Endothelial cell of umbilical vein (primary cell): ENCODE measurements around the gene RPL23.

Source experiments
- CTCF ChIP-seq, 2 donors: IDR thresholded peaks; 1 replicate in 1 of 2; 2 replicates in 1 of 2; pipeline ENCODE4 v1.5.1; 2011; ENCODE audit warnings: low read length in 2 of 2, mild to moderate bottlenecking in 2 of 2, moderate library complexity in 2 of 2, control low read depth in 1 of 2, inconsistent platforms in 1 of 2, low read depth in 1 of 2; ENCODE audit not compliant: insufficient read depth in 1 of 2; ENCODE audit errors: extremely low read depth in 1 of 2
- GATA2 ChIP-seq: IDR thresholded peaks from 2 replicates; pipeline ENCODE4 v1.7.0; 2011; ENCODE audit warnings: low read depth, mild to moderate bottlenecking, moderate library complexity, mixed read lengths, low read length; ENCODE audit not compliant: insufficient read length, insufficient read depth
- JUN ChIP-seq: IDR thresholded peaks from 2 replicates; pipeline ENCODE4 v1.6.1; 2011; ENCODE audit warnings: borderline replicate concordance, low read depth; ENCODE audit not compliant: insufficient read length, insufficient read depth
- POLR2AphosphoS5 ChIP-seq: IDR thresholded peaks from 2 replicates; pipeline ENCODE4 v1.6.1; 2012; ENCODE audit warnings: low read depth, mild to moderate bottlenecking, control low read depth, low read length, moderate library complexity; ENCODE audit not compliant: insufficient read depth

GRCh38 chr17:38898291-38898679 is 44.8 kb upstream of the RPL23 start:
- no peak for TF ChIP-seq GATA2
- no peak for TF ChIP-seq JUN
- TF ChIP-seq CTCF (IDR thresholded peaks at IDR 0.05; ENCODE audit: extremely low read depth in 1 of 2, insufficient read depth in 1 of 2, low read depth in 1 of 2, low read length in 2 of 2) = no peak
- no peak for TF ChIP-seq POLR2AphosphoS5
